ENCODE measurements around the gene HLA-G.
"Not testable (repeated sequence)": the region's sequence is repeated elsewhere in the genome, so short reads cannot be mapped to it uniquely, and the experiment has no call there.

Gene HLA-G

GRCh38 chr6:29827579-29828470 is at the start of gene HLA-G:
TSS of gene HLA-G (plus strand) at chr6:29827825. CDS start at chr6:29827845, 20 bp downstream.
- Histone ChIP-seq H3K9me3 (ENCODE audit: low read length) (peaks cover 2% of the 10 kb centered on the region), H3K36me3 (ENCODE audit: insufficient read depth, low read length) (no peaks in the 10 kb centered on the region), H3K27me3 (ENCODE audit: insufficient read depth, low read length) (peaks cover 50% of the 10 kb centered on the region), H3K4me3 (ENCODE audit: low read length) (no peak within 1 kb of the TSS), H2AFZ (ENCODE audit: low read depth, low read length) (no peak within 1 kb of the TSS), H3K4me1 (ENCODE audit: insufficient read depth, low read length) (no peaks in the 10 kb centered on the region)

- H3K36me3 ChIP-seq (ENCODE audit: insufficient read depth, low read length); H3K4me3 ChIP-seq (ENCODE audit: low read length): not testable (repeated sequence)
Measured at GRCh38 chr6:29780019-29780698, 47.5 kb upstream of the HLA-G start.

GRCh38 chr6:29789176-29789575 is 38.4 kb upstream of the HLA-G start:
- Histone ChIP-seq H3K4me3 (ENCODE audit: low read length) (no peak overlapping the region), H3K27me3 (ENCODE audit: insufficient read depth, low read length) (peaks cover 41% of the 10 kb centered on the region), H3K9me3 (ENCODE audit: low read length) (no peaks in the 10 kb centered on the region), H3K4me1 (ENCODE audit: insufficient read depth, low read length) (no peaks in the 10 kb centered on the region), H2AFZ (ENCODE audit: low read depth, low read length) (no peak overlapping the region), H3K36me3 (ENCODE audit: insufficient read depth, low read length) (no peaks in the 10 kb centered on the region)

More at GRCh38 chr6:29780019-29780698, 47.5 kb upstream of the HLA-G start:
- H3K27me3 ChIP-seq (ENCODE audit: insufficient read depth, low read length); H2AFZ ChIP-seq (ENCODE audit: low read depth, low read length); H3K9me3 ChIP-seq (ENCODE audit: low read length); H3K4me1 ChIP-seq (ENCODE audit: insufficient read depth, low read length): not testable (repeated sequence)

GRCh38 chr6:29790626-29791025 is 37.0 kb upstream of the HLA-G start:
- Histone ChIP-seq H3K4me3 (ENCODE audit: low read length) (no peak overlapping the region), H3K36me3 (ENCODE audit: insufficient read depth, low read length) (no peaks in the 10 kb centered on the region), H3K9me3 (ENCODE audit: low read length) (no peaks in the 10 kb centered on the region), H2AFZ (ENCODE audit: low read depth, low read length) (no peak overlapping the region), H3K27me3 (ENCODE audit: insufficient read depth, low read length) (peaks cover 43% of the 10 kb centered on the region), H3K4me1 (ENCODE audit: insufficient read depth, low read length) (no peaks in the 10 kb centered on the region)

- Histone ChIP-seq H3K9me3 (ENCODE audit: low read length) (no peaks in the 10 kb centered on the region), H3K36me3 (ENCODE audit: insufficient read depth, low read length) (no peaks in the 10 kb centered on the region), H3K4me1 (ENCODE audit: insufficient read depth, low read length) (no peaks in the 10 kb centered on the region), H3K4me3 (ENCODE audit: low read length) (no peak overlapping the region), H2AFZ (ENCODE audit: low read depth, low read length) (no peak overlapping the region), H3K27me3 (ENCODE audit: insufficient read depth, low read length) (peaks cover 43% of the 10 kb centered on the region)
Measured at GRCh38 chr6:29791162-29791561, 36.5 kb upstream of the HLA-G start.

GRCh38 chr6:29791786-29792122 is 35.9 kb upstream of the HLA-G start:
- H3K4me1 ChIP-seq (ENCODE audit: insufficient read depth, low read length): no peaks in the 10 kb centered on the region
- H2AFZ ChIP-seq (ENCODE audit: low read depth, low read length): peak overlapping the region; percentile 32
- no peaks in the 10 kb centered on the region for H3K36me3 ChIP-seq (ENCODE audit: insufficient read depth, low read length)
- no peak overlapping the region for H3K4me3 ChIP-seq (ENCODE audit: low read length)
- H3K27me3 ChIP-seq (ENCODE audit: insufficient read depth, low read length): peaks cover 43% of the 10 kb centered on the region
- no peaks in the 10 kb centered on the region for H3K9me3 ChIP-seq (ENCODE audit: low read length)

- Histone ChIP-seq H3K27me3 (ENCODE audit: insufficient read depth, low read length) (peaks cover 43% of the 10 kb centered on the region), H2AFZ (ENCODE audit: low read depth, low read length) (peak overlapping the region; percentile 32), H3K4me1 (ENCODE audit: insufficient read depth, low read length) (no peaks in the 10 kb centered on the region), H3K4me3 (ENCODE audit: low read length) (no peak overlapping the region), H3K9me3 (ENCODE audit: low read length) (no peaks in the 10 kb centered on the region), H3K36me3 (ENCODE audit: insufficient read depth, low read length) (no peaks in the 10 kb centered on the region)
Measured at GRCh38 chr6:29792123-29793035, 35.2 kb upstream of the HLA-G start.

- Histone ChIP-seq H3K4me3 (ENCODE audit: low read length) (no peak overlapping the region), H3K9me3 (ENCODE audit: low read length) (no peaks in the 10 kb centered on the region), H2AFZ (ENCODE audit: low read depth, low read length) (no peak overlapping the region), H3K27me3 (ENCODE audit: insufficient read depth, low read length) (peaks cover 43% of the 10 kb centered on the region), H3K36me3 (ENCODE audit: insufficient read depth, low read length) (no peaks in the 10 kb centered on the region), H3K4me1 (ENCODE audit: insufficient read depth, low read length) (no peaks in the 10 kb centered on the region)
Measured at GRCh38 chr6:29793036-29793356, 34.6 kb upstream of the HLA-G start.

GRCh38 chr6:29793796-29794195 is 33.8 kb upstream of the HLA-G start:
- no peaks in the 10 kb centered on the region for H3K4me1 ChIP-seq (ENCODE audit: insufficient read depth, low read length)
- peaks cover 43% of the 10 kb centered on the region for H3K27me3 ChIP-seq (ENCODE audit: insufficient read depth, low read length)
- H3K4me3 ChIP-seq (ENCODE audit: low read length): no peak overlapping the region
- no peaks in the 10 kb centered on the region for H3K9me3 ChIP-seq (ENCODE audit: low read length)
- no peak overlapping the region for H2AFZ ChIP-seq (ENCODE audit: low read depth, low read length)
- H3K36me3 ChIP-seq (ENCODE audit: insufficient read depth, low read length): no peaks in the 10 kb centered on the region

GRCh38 chr6:29796026-29796425 is 31.6 kb upstream of the HLA-G start:
- Histone ChIP-seq H3K27me3 (ENCODE audit: insufficient read depth, low read length) (peaks cover 34% of the 10 kb centered on the region), H3K4me3 (ENCODE audit: low read length) (no peak overlapping the region), H2AFZ (ENCODE audit: low read depth, low read length) (no peak overlapping the region), H3K4me1 (ENCODE audit: insufficient read depth, low read length) (no peaks in the 10 kb centered on the region), H3K36me3 (ENCODE audit: insufficient read depth, low read length) (no peaks in the 10 kb centered on the region), H3K9me3 (ENCODE audit: low read length) (no peaks in the 10 kb centered on the region)

GRCh38 chr6:29797135-29797534 is 30.5 kb upstream of the HLA-G start:
- no peaks in the 10 kb centered on the region for H3K4me1 ChIP-seq (ENCODE audit: insufficient read depth, low read length)
- H3K9me3 ChIP-seq (ENCODE audit: low read length): no peaks in the 10 kb centered on the region
- no peaks in the 10 kb centered on the region for H3K36me3 ChIP-seq (ENCODE audit: insufficient read depth, low read length)
- H3K4me3 ChIP-seq (ENCODE audit: low read length): no peak overlapping the region
- H3K27me3 ChIP-seq (ENCODE audit: insufficient read depth, low read length): peaks cover 27% of the 10 kb centered on the region
- H2AFZ ChIP-seq (ENCODE audit: low read depth, low read length): no peak overlapping the region

GRCh38 chr6:29797966-29798365 is 29.7 kb upstream of the HLA-G start:
- Histone ChIP-seq H3K4me1 (ENCODE audit: insufficient read depth, low read length) (no peaks in the 10 kb centered on the region), H3K27me3 (ENCODE audit: insufficient read depth, low read length) (peaks cover 19% of the 10 kb centered on the region), H3K36me3 (ENCODE audit: insufficient read depth, low read length) (no peaks in the 10 kb centered on the region), H3K4me3 (ENCODE audit: low read length) (no peak overlapping the region), H2AFZ (ENCODE audit: low read depth, low read length) (no peak overlapping the region), H3K9me3 (ENCODE audit: low read length) (no peaks in the 10 kb centered on the region)

- Histone ChIP-seq H3K4me3 (ENCODE audit: low read length) (no peak overlapping the region), H3K9me3 (ENCODE audit: low read length) (no peaks in the 10 kb centered on the region), H3K36me3 (ENCODE audit: insufficient read depth, low read length) (no peaks in the 10 kb centered on the region), H3K4me1 (ENCODE audit: insufficient read depth, low read length) (no peaks in the 10 kb centered on the region), H3K27me3 (ENCODE audit: insufficient read depth, low read length) (peaks cover 5% of the 10 kb centered on the region), H2AFZ (ENCODE audit: low read depth, low read length) (no peak overlapping the region)
Measured at GRCh38 chr6:29800254-29800653, 27.4 kb upstream of the HLA-G start.

Data from neuron (in vitro differentiated cells).